ENCODE measurements around the gene SLC25A25.
"Not testable (repeated sequence)": the region's sequence is repeated elsewhere in the genome, so short reads cannot be mapped to it uniquely, and the experiment has no call there.

The SLC25A25 gene

DNA sequence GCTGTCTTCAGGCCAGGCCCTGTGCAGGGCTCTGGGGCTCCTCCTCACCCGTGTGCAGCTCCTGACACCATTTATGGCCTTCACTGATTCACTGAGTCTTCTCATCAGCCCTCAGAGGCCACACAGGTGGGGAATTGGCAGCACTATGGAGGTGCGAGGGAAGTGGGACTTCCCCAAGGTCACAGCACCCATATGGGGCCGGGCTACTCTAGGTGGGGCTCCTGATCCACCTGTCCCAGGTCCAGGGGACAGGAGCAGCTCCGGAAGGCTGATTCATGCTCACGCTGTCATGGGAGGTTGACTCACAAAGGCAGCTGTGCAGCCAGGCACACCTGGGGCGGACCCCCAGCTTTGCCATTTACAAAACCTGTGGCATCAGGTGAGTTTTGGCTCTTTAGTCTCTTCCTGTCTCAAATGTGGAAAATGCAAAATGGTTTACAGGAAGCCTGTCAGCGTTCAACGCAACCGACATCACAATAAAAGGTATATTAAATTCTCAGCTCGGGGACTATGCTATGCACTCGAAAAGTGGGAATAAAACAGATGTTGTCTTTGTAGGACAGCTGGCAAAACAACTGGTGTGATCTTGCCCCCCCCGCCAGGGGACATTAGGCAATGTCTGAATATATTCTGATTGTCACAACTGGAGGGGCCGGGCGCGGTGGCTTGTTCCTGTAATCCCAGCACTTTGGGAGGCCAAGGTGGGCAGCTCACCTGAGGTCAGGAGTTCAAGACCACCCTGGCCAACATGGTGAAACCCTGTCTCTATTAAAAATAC is 15.9 kb upstream of the SLC25A25 start:
- no peak for DNase-seq (ENCODE audit: low read depth)

DNA sequence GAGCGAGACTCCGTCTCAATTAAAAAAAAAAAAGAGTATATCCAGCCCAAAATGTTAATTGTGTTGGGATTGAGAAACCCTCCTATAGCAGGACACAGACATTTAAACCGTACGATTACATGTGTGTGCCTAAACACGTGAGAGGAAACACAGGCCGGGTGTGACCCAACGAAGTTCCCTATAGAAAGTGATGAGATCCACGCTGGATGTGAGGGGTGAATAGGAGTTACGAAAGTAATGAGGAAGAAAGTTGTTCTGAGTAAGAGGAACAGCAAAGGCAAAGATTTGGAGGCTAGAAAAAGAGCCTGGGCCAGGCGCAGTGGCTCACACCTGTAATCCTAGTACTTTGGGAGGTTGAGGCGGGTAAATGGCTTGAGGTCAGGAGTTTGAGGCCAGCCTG is 14.5 kb upstream of the SLC25A25 start:
- DNase-seq (ENCODE audit: low read depth): no peak

DNA sequence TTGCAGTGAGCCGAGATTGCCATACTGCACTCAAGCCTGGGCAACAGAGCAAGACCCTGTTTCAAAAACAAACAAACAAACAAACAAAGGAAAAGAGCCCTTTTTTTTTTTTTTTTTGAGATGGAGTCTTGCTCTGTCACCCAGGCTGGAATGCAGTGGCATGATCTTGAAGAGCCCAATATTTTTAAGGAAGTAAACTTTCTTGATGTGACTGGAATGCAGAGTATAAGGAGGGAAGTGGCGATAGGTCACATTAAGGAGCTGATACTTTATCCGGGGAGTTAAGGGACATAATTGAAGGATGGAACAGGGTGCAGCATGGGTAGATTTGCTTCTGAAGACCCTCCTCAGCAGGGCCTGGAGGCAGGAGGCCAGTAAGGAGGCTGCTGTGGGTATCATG is 13.9 kb upstream of the SLC25A25 start:
- no peak for DNase-seq (ENCODE audit: low read depth)

DNA sequence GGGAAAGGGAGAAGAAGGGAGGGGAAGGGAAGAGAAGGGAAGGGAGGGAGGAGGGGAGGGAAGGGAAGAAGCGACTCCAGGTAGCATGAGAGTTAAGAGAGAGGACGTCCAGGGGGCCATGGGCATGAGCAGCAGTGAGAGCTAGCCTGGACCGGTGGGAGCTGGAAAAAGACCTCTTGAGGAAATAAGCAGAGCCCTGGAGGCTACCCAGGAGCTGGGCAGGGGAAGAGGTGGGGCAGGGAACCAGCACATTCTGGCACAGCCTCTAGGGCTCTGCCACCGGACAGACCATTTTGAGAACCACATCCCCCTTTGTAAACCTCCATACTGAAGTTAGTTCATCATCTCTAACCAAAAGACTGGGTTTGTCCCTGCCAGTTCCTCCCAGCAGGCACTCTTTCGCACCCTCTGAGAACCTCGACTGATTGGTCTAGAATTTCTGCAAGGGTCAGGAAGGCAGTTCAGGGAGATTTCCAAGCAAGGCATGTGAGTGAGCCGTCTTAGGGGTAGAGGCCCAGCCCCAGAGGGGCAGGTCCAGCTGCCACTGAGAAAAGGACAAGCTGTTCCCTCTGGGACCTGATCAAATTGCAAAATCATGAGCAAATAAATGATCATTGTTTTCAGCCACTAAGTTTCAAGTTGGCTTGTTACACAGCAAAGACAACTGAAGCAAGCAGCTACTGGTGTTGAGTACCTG is 12.5 kb upstream of the SLC25A25 start:
- DNase-seq (ENCODE audit: low read depth): no peak

DNA sequence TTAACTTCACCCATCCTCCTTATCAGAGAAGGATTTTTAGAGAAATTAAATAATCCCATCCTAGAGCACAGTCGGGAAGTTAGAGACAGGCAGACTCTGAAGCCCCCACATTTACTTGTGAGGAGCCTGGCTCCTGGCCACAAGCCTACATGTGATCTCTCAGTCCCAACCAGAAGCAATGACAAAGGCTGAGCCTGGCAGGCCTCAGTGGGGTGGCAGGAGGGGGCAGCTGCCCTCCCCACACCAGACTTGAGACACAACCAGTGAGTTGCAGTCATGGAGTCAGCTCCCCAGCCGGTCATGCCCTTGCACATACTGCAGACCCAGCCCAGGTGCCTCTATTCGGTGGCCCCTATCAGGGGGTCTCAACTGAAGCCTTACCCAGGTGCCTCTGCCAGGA is 11.9 kb upstream of the SLC25A25 start:
- no peak for DNase-seq (ENCODE audit: low read depth)

DNA sequence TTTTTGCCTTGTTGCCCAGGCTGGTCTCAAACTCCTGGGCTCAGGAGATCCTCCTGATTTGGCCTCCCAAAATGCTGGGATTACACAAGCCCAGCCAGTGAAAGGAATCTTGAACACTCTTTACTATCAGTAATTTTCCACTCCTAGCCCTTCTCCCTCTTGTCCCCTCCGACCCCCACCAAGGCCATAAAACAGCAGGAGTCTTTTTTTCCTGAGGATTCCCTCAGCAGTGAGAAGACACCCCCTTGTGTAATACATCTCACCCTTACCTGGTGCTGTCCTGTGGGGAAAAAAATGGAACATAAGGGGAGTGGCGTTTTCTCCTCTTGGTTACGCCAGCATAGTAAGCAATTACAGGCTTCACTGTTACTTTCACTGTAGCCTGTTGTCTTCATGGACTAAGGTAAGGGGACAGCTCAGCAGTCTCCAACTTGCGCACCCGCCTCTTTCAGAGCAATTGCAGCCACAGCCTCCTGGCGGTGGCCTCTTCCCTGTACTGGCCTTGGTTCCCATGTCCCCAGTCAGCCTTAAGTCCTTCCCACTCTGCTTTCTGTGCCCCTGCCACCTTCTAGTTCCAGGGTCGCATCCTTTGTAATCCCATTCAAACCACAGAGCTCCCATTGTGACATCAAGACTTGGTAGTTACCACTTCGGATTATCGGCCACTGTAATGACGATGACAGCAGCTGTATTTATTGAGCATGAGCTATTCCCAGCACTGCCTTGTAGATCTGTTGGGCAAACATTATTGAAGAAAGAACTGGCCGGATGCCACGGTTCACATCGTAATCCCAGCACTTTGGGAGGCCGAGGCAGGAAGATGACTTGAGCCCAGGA is 10.9 kb upstream of the SLC25A25 start:
- DNase-seq (ENCODE audit: low read depth): no peak

DNA sequence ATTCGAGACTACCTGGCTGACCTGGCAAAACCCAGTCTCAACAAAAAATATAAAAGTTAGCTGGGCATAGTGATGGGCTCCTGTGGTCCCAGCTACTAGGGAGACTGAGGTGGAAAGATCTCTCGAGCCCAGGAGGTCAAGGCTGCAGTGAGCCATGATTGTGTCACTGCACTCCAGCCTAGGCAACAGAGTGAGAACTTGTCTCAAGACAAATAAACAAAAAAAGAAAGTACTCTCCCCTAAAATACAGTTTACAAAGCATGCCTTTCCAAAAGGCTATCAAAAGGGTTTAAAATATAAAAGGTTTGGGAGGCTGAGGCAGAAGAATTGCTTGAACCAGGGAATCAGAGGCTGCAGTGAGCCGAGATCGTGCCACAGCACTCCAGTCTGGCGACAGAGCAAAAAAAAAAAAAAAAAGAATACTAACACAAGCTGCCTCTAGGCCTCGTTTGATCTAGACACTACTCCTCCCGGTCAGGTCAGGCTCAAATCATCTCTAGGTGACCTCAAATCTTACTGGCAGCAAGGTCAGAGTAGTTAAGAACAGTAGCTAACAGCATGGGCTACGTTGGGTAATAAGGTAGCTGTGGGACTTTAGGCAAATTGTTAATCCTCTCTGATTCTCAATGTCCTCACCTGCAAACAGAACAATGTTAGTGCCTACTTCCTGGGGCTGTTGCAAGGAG is 10.2 kb upstream of the SLC25A25 start:
- DNase-seq (ENCODE audit: low read depth): no peak

DNA sequence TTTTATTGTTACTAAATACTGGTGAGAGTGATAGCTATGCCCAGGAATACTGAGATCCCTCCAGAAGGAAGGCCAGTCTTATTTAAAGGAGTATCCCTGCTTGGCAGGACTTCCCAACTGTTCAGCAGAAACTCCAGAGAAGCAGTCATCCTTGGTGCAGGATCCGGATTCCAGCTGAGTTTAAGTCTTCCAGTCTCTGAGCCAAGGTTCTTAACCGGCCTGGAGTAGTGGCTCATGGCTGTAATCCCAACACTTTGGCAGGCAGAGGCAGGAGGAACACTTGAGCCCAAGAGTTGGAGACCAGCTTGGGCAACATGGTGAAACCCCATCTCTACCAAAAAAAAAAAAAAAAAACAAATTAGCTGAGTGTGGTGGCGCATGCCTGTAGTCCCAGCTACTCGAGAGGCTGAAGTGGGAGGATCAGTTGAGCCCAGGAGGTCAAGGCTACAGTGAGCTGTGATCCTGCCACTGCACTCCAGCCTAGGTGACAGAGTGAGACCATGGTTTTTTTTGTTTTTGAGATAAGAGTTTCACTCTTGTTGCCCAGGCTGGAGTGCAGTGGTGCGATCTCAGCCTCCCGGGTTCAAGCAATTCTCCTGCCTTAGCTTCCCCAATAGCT is 8.6 kb upstream of the SLC25A25 start:
- DNase-seq (ENCODE audit: low read depth): no peak

DNA sequence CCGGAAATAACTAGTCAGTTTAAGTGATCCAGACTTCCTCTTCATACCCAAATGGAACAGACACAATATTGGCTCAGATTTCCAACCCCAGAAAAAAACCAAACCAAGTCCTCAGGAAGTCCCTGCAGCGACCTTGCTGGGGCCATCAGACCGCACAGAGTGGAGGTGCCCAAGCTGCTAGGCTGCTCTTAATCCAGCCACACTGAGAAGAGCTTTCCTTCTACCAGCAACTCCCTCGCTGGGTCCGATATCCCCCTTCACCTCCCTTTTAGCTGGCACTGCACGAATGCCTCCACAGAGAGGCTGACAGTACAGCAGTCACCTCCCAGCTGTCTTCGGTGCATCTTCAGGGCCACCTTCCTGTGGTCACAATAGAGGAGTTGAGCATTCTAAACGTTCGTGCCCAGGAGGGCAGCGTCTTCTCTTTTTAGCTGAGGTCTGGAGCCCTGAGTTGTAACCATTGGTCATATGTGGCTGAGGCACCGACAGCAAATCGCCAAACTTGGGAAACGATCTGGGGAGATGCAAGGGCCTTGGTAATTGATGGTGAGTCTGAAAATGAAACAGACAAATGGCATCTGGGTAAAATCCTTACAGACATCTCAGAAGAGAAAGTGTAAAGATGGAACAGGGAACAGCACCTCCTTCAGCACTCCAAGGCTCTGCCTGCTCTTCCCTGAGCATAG is 6.6 kb upstream of the SLC25A25 start:
- no peak for DNase-seq (ENCODE audit: low read depth)

DNA sequence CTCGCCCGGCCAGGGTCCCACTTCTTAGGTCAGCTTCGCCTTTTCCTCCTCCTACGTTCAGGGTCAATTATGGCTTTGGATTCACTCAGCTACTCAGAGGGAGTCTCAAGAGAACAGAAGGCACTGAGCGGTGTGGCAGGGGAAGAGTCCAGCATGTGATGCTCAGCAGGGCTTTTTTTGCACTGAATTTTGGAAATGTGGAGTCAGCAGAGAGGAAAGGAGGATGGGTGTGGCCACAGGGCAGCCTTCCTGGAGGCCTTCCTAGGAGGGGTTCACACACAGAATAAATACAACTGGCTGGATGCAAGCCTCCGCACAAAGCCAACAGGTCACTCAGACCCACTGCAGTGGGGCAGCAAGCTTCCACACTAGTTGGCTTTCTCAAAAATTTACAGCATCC is 5.8 kb upstream of the SLC25A25 start:
- no peak for DNase-seq (ENCODE audit: low read depth)

DNA sequence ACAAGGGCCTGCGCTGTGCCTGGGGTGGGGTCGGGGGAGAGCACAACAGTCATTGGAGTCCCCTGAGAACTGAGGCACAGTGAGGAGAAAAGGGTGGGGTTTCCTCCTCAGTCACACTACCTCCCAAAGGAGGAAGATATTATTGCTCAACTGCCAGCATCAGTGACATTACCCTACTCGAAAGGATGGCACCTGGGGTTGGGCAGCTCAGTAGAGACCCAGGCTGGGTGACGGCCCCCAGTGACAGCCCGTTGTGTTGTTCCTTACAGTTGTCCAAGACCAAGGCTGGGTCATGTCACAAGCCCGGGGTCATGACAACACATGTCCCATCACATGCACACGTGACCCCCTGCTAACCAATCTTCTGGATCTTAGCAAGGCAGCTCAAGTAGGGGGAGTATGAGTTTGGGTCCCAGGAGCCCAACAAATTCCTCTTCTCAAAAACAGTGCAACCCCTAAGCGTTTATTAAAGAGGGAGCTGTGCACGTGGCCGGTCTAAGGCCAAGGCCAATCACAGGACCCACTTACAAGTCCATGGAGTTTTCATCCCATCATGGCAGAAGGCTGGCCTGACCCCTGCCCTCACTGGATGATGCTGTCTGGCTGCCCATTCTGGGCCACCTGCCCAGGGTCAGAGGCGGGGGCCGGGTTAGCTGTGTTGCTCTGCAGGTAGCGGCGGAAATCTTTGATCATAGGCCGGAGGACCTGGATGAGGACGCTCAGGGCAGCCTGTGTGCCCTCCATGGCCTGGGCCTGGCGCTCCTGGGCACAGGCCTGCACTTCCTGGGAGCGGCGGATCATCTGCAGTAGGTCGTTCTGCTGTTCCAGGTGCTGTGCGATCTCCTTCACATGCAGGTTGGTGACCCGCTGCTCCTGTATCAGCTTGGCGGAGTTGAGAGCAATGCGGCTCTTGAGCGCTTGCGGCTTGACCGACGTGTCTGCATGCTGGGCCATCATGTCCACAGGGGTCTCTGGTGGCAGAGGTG is 4.9 kb upstream of the SLC25A25 start:
- DNase-seq (ENCODE audit: low read depth): no peak

DNA sequence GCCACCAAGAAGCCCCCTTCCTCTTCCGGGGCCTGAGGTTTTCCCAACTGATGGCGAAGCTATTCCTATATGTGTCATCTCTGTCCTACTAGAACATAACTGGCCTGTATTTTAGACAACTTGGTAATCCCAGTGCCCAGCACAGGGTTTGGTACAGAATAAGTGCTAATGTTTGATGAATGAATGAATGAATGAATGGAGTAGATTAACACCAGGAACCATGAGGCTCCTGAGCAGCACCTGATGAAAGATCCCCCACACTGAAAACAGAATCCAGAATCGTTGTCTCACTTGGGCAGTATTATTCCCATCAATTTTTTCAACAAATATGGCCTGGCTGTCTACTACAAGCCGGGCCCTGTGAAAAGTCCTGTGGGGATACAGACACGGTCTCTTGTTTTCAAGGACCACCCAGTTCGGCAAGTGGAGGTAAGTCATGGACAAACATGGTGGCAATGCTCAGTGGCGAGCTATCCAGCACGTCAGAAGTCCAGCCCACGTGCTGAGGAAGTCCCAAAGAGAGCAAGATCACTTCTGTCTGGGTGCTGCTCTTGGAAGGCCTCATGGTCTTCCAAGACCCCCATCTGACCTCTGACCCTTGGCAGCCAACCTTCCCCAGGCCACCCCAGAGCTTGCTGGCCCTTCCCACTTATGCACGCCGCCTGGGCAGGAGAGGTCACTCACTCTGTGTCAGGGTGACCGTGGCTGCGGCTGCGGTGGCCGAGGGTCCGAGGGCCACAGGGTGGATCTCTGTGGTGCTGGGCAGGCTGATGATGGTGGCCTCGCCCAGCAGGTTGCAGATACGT is 1.9 kb upstream of the SLC25A25 start:
- no peak for DNase-seq (ENCODE audit: low read depth)

DNA sequence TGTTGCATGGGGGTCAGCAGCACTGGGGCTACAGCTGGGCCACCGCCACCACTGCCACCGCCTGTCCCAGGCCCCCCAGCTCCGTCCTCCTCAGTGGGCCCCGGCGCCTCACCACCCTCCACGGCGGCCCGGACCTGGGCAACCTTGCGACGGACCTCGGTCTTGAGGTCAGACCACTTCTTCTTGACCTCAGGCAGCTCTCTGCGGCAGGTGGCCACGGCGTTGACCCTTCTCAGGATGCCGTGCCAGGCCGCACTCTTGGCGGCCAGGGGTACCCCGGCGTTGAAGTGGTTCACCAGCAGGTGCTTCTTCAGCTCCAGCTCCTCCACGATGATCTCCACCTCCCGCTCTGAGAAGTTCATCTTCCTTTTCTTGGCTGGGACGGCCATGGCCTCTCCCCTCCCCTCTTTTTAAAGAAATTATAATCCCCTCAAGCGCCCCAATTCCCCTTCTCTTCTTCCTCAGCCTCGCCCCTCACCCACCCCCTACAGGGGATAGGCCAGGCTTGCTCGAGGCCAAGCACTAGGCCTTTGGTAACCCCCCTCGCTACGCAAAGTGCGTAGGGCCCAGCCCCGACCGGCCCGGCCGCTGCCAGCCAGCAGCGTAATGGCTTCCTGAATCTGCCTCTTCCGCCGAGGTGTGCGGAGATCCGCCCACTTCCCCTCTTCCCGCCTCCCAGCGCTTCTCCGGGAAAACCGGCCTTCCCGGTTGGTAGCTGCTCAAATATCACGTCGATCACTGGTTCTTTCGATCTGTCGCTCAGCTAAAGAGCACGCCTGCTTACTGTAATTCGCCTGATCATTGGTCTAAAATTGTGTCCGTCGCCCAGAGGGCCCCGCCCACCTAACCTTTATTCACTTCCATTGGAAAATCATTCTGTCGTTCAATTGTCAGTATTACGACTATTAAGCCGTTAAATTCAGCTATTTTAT is 1.1 kb upstream of the SLC25A25 start, which contains the start of gene NAIF1:
Gene NAIF1, minus strand, starts transcription at position 608 of the 932 bp plus-strand sequence. Its CDS starts 219 bp downstream, at position 389.
- peak; percentile 90 for DNase-seq (ENCODE audit: low read depth)

DNA sequence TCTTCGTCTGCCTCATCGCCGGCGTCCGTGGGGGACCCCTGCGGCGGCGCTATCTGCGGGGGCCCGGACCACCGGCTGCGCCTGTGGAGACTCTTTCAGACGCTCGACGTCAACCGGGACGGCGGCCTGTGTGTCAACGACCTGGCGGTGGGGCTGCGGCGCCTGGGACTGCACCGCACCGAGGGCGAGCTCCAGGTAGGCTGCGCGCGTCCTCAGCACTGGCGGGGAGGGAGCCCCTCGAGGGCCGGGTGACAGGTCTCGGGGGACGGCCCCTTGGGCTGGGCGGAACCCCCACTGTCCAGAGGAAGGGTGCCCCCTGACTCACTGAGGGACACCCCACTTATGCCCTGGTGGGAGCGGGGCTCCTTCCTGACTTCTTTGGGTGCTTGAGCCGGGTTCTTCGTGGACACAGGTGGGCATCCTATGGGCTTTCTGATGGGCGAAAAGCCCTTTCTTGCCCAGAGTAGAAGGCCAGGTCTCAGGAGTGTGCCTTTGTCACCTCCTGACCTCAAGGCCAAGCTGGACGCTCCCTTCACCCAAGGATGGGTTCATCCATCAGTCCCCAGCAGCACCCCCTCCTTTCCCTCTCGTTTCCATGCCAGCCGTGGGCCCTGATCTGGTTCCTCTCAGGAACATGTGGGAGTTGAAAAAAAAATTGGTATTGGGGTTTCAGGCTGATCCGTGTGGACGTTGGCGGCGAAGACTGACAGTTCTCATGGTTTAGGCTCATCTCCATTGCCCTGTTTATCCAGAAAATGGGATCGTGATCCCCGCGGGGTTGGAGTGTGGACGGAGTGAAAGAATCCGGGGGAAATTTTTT is 564 bp downstream of the SLC25A25 start:
- no peak for DNase-seq (ENCODE audit: low read depth)

DNA sequence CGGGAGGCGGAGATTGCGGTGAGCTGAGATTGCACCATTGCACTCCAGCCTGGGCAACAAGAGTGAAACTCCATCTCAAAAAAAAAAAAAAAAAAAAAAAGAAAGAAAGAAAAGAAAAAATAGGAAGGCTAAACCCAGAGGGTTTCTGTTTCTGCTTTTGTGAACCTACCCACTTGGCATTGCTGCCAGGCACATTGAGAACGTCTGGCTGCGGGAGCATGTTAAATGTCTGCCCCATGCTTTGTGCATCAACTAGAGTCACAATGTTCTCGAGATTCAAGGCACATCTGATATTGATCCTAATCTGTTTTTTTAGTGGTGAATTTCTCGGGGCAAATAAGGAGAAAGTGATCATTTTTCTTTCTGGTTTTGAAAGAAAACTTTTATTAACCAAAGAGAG is 2.8 kb downstream of the SLC25A25 start:
- no peak for DNase-seq (ENCODE audit: low read depth)

DNA sequence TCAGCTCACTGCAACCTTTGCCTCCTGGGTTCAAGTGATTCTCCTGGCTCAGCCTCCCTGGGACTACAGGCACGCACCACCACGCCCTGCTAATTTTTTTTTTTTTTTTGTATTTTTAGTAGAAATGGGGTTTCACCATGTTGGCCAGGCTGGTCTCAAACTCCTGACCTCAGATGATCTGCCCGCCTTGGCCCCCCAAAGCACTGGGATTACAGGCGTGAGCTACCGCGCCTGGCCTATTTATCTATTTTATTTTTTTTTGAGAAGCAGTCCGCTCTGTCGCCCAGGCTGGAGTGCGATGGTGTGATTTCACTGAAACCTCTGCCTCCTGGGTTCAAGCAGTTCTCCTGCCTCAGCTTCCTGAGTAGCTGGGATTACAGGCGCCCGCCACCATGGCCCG is 3.4 kb downstream of the SLC25A25 start:
- not testable (repeated sequence) for DNase-seq (ENCODE audit: low read depth)
